MCF 10A (cell line): Measurements from ENCODE around the gene GABBR1. TPM values are rescaled to one million over a fixed set of nuclear protein-coding genes. Genes with fewer than 3 reads are reported as not detected.
A peak's percentile ranks its signal among the peaks of the same experiment; 100 is the strongest.

Source experiments
- BruUV-seq: library from RNA; stranded (reverse); fragments of 400-500 nt; replicated peaks from 2 replicates; lab custom pipeline; 2021; lab: Mats Ljungman, UMichigan
- CTCF ChIA-PET: fragments of 300-600 bp; sonication (Branson Sonifier 250); formaldehyde crosslinking; extraction: SDS; loops from one replicate; lab custom pipeline; 2021; ENCODE audit warnings: antibody characterized with exemption, inconsistent platforms; lab: Yijun Ruan, JAX
- POLR2A ChIA-PET: fragments of 300-600, 350-650 bp; sonication (Branson Sonifier 250); formaldehyde crosslinking; extraction: SDS; loops from one replicate; lab custom pipeline; 2020; ENCODE audit warnings: antibody characterized with exemption, inconsistent platforms; lab: Yijun Ruan, JAX
- DNase-seq: peaks from one replicate; pipeline ENCODE4 v3.0.0-alpha.2; 2018; ENCODE audit not compliant: unreplicated experiment
- H3K27ac Mint-ChIP-seq: one replicate; pipeline ENCODE4 v1.8.0; 2022; ENCODE audit warnings: mild to moderate bottlenecking, low read depth, mixed read lengths; ENCODE audit not compliant: unreplicated experiment
- H3K27me3 Mint-ChIP-seq: one replicate; pipeline ENCODE4 v1.8.0; 2022; ENCODE audit warnings: mixed read lengths; ENCODE audit not compliant: insufficient read depth, unreplicated experiment
- H3K36me3 Mint-ChIP-seq: one replicate; pipeline ENCODE4 v1.8.0; 2022; ENCODE audit warnings: mild to moderate bottlenecking, moderate library complexity, mixed read lengths; ENCODE audit not compliant: insufficient read depth, unreplicated experiment
- H3K4me1 Mint-ChIP-seq: one replicate; pipeline ENCODE4 v1.8.0; 2022; ENCODE audit warnings: mixed read lengths; ENCODE audit not compliant: insufficient read depth, unreplicated experiment
- H3K4me3 Mint-ChIP-seq: one replicate; pipeline ENCODE4 v1.8.0; 2022; ENCODE audit warnings: mild to moderate bottlenecking, moderate library complexity, mixed read lengths; ENCODE audit not compliant: unreplicated experiment
- H3K9me3 Mint-ChIP-seq: one replicate; pipeline ENCODE4 v1.8.0; 2022; ENCODE audit warnings: mixed read lengths; ENCODE audit not compliant: unreplicated experiment
- CTCF ChIP-seq: fragments of 200-600 bp; IDR thresholded peaks from one replicate; pipeline ENCODE4 v1.8.0; 2022; ENCODE audit warnings: antibody characterized with exemption, mild to moderate bottlenecking; ENCODE audit not compliant: unreplicated experiment
- intact Hi-C: fragments of 100-400 bp; cut with micrococcal nuclease; formaldehyde crosslinking; loops from 2 replicates; pipeline ENCODE4 v1.14.1; 2022
- total RNA-seq: library from RNA; stranded (reverse); gene quantifications from 2 replicates; pipeline ENCODE4 v1.2.3, GENCODE V29; 2022

Gene GABBR1
- total RNA-seq, 1 experiment from 2014 or later: 38.8 TPM

GRCh38 chr6:29531668-29532067, 101.3 kb downstream of the GABBR1 start:
- H3K4me1 Mint-ChIP-seq: peaks cover 6% of the 10 kb centered on the region
- no peak overlapping the region for H3K27ac Mint-ChIP-seq
- no peaks in the 10 kb centered on the region for H3K9me3 Mint-ChIP-seq
- no peak overlapping the region for H3K4me3 Mint-ChIP-seq
- POLR2A ChIA-PET: no interaction called here
- intact Hi-C loops: no loop called here
- DNase-seq: peak; percentile 19
- no peak for TF ChIP-seq CTCF
- H3K36me3 Mint-ChIP-seq: no peaks in the 10 kb centered on the region
- peaks cover 9% of the 10 kb centered on the region for H3K27me3 Mint-ChIP-seq
- BruUV-seq: no TSS peak
- CTCF ChIA-PET: interaction anchor here (0.6 kb wide), 1 partner anchor 292 kb away, joined by 3 read pairs; no protein-coding TSS in a partner anchor

GRCh38 chr6:29530671-29531310, 102.2 kb downstream of the GABBR1 start:
- DNase-seq: no peak
- H3K27ac Mint-ChIP-seq: no peak overlapping the region
- H3K4me1 Mint-ChIP-seq: peaks cover 6% of the 10 kb centered on the region
- no peaks in the 10 kb centered on the region for H3K9me3 Mint-ChIP-seq
- ChIA-PET CTCF (interaction anchor here (0.6 kb wide), 1 partner anchor 293 kb away, joined by 3 read pairs; no protein-coding TSS in a partner anchor), POLR2A (no interaction called here)
- no peak for TF ChIP-seq CTCF
- H3K27me3 Mint-ChIP-seq: peaks cover 12% of the 10 kb centered on the region
- no TSS peak for BruUV-seq
- no peak overlapping the region for H3K4me3 Mint-ChIP-seq
- H3K36me3 Mint-ChIP-seq: no peaks in the 10 kb centered on the region
- intact Hi-C loops: no loop called here

GRCh38 chr6:29529956-29530355, 103.0 kb downstream of the GABBR1 start:
- no peaks in the 10 kb centered on the region for H3K36me3 Mint-ChIP-seq
- H3K9me3 Mint-ChIP-seq: no peaks in the 10 kb centered on the region
- no peak for TF ChIP-seq CTCF
- ChIA-PET POLR2A (no interaction called here), CTCF (interaction anchor here (0.7 kb wide), 1 partner anchor 183 kb away, joined by 3 read pairs; no protein-coding TSS in a partner anchor)
- H3K4me3 Mint-ChIP-seq: no peak overlapping the region
- no peak for DNase-seq
- H3K4me1 Mint-ChIP-seq: peaks cover 6% of the 10 kb centered on the region
- intact Hi-C loops: no loop called here
- H3K27ac Mint-ChIP-seq: no peak overlapping the region
- no TSS peak for BruUV-seq
- H3K27me3 Mint-ChIP-seq: peaks cover 21% of the 10 kb centered on the region

- H3K27ac Mint-ChIP-seq: no peak overlapping the region
- no peaks in the 10 kb centered on the region for H3K36me3 Mint-ChIP-seq
- no peaks in the 10 kb centered on the region for H3K9me3 Mint-ChIP-seq
- H3K4me3 Mint-ChIP-seq: no peak overlapping the region
- ChIA-PET CTCF (no interaction called here), POLR2A (no interaction called here)
- no TSS peak for BruUV-seq
- intact Hi-C loops: no loop called here
- DNase-seq: no peak
- TF ChIP-seq CTCF: no peak
- H3K4me1 Mint-ChIP-seq: peaks cover 6% of the 10 kb centered on the region
- peaks cover 23% of the 10 kb centered on the region for H3K27me3 Mint-ChIP-seq
These were observed 103.9 kb downstream of the GABBR1 start for GRCh38 chr6:29528988-29529560.
